K562 (cell line): ENCODE data around the gene OR2B6. TPM values are rescaled to one million over a fixed set of nuclear protein-coding genes. Genes with fewer than 3 reads are reported as not detected.
"Not testable (repeated sequence)": the region's sequence is repeated elsewhere in the genome, so short reads cannot be mapped to it uniquely, and the experiment has no call there.

Source experiments
- ATAC-seq: fragments of 200-7000 bp; cut with Tn5 transposase; 3 replicates; pipeline ENCODE4 v1.9.1; 2020; ENCODE audit warnings: moderate library complexity
- BruUV-seq: library from RNA; stranded (reverse); fragments of 400-500 nt; replicated peaks from 2 replicates; lab custom pipeline; 2021; lab: Mats Ljungman, UMichigan
- CTCF ChIA-PET: fragments of 300-600 bp; formaldehyde crosslinking; extraction: SDS; loops from one replicate; lab custom pipeline; 2021; ENCODE audit warnings: low intra/inter-chr PET ratio; lab: Yijun Ruan, JAX
- POLR2A ChIA-PET: fragments of 300-600, 350-650 bp; sonication (Branson Sonifier 250); formaldehyde crosslinking; extraction: SDS; loops from one replicate; lab custom pipeline; 2021; ENCODE audit warnings: antibody characterized with exemption, inconsistent platforms; lab: Yijun Ruan, JAX
- DNase-seq, 4 experiments: peaks; one replicate each; pipeline versions ENCODE4 v3.0.0 to v3.0.0-alpha.2; 2011 to 2018; ENCODE audit warnings: low spot score in 3 of 4, mixed read lengths in 3 of 4; ENCODE audit errors: extremely low read depth in 1 of 4
- FAIRE-seq: peaks from 2 replicates; lab custom pipeline; 2011; peaks lifted over from hg19 to GRCh38; lab: Jason Lieb, UNC
- H2AFZ ChIP-seq: 2 replicates; pipeline ENCODE4 v1.6.0; 2011; ENCODE audit warnings: low read depth, low read length, control low read depth, inconsistent platforms
- H3K27ac ChIP-seq: fragments of 200-600 bp; 3 replicates; pipeline ENCODE4 v1.8.0; 2011; ENCODE audit warnings: low read depth, mild to moderate bottlenecking, control low read depth, inconsistent platforms, low read length, moderate library complexity, mixed read lengths; ENCODE audit errors: extremely low read depth
- H3K27me3 ChIP-seq, 2 experiments: fragments of 300-600 bp in 1 of 2; 2 replicates in 1 of 2; 3 replicates in 1 of 2; pipeline versions ENCODE4 v1.6.0 to v1.8.0; 2011; ENCODE audit warnings: inconsistent platforms in 2 of 2, low read length in 2 of 2, mild to moderate bottlenecking in 1 of 2, mixed read lengths in 1 of 2, moderate library complexity in 1 of 2; ENCODE audit not compliant: control insufficient read depth in 2 of 2, insufficient read depth in 2 of 2
- H3K36me3 ChIP-seq: fragments of 300-600 bp; 3 replicates; pipeline ENCODE4 v1.8.0; 2011; ENCODE audit warnings: mild to moderate bottlenecking, low read length, inconsistent platforms; ENCODE audit not compliant: control insufficient read depth, insufficient read depth
- H3K4me1 ChIP-seq, 2 experiments: fragments of 200-600 bp in 1 of 2; replicated peaks in 1 of 2; 2 replicates in 1 of 2; 3 replicates in 1 of 2; pipeline versions ENCODE4 v1.5.1 to v1.8.0; 2011; ENCODE audit warnings: inconsistent platforms in 2 of 2, low read length in 2 of 2, mild to moderate bottlenecking in 1 of 2, mixed read lengths in 1 of 2, moderate library complexity in 1 of 2; ENCODE audit not compliant: control insufficient read depth in 2 of 2, insufficient read depth in 2 of 2
- H3K4me2 ChIP-seq: 2 replicates; pipeline ENCODE4 v1.6.1; 2011; ENCODE audit warnings: low read length, control low read depth, inconsistent platforms, mixed read lengths; ENCODE audit not compliant: insufficient read depth
- H3K4me3 ChIP-seq: fragments of 200-600 bp; sonication (generic), shearing (Covaris generic); 2 replicates; pipeline ENCODE4 v1.5.1; 2016; ENCODE audit warnings: control low read depth, inconsistent platforms
- H3K79me2 ChIP-seq: fragments of 200-600 bp; 3 replicates; pipeline ENCODE4 v1.8.0; 2011; ENCODE audit warnings: low read length, inconsistent platforms; ENCODE audit not compliant: control insufficient read depth, insufficient read depth
- H3K9ac ChIP-seq, 2 experiments: 2 replicates each; pipeline versions ENCODE4 v1.6.0 to v1.6.1; 2011; ENCODE audit warnings: low read depth in 2 of 2, low read length in 2 of 2, control low read depth in 1 of 2, inconsistent platforms in 1 of 2, mild to moderate bottlenecking in 1 of 2, mixed read lengths in 1 of 2; ENCODE audit not compliant: insufficient read depth in 1 of 2
- H3K9me1 ChIP-seq: one replicate; pipeline ENCODE4 v1.6.0; 2011; ENCODE audit warnings: inconsistent platforms, mild to moderate bottlenecking, low read length, moderate library complexity; ENCODE audit not compliant: control insufficient read depth, insufficient read depth
- H3K9me3 ChIP-seq: replicated peaks from 2 replicates; pipeline ENCODE4 v1.5.1; 2011; ENCODE audit warnings: low read depth, low read length, inconsistent platforms; ENCODE audit not compliant: control insufficient read depth, insufficient read depth
- H4K20me1 ChIP-seq: replicated peaks from 2 replicates; pipeline ENCODE4 v1.6.1; 2011; ENCODE audit warnings: low read length, inconsistent platforms, mixed read lengths; ENCODE audit not compliant: control insufficient read depth, insufficient read depth
- CBFA2T3 ChIP-seq: fragments of 450-650 bp; IDR thresholded peaks from 2 replicates; pipeline ENCODE4 v1.6.1; 2017
- POLR3G ChIP-seq: IDR thresholded peaks from 2 replicates; pipeline ENCODE4 v1.6.1; 2011; ENCODE audit not compliant: insufficient read length, insufficient replicate concordance; ENCODE audit errors: extremely low read depth
- ZNF12 ChIP-seq: sonication (generic); formaldehyde crosslinking; IDR thresholded peaks from 2 replicates; pipeline ENCODE4 v1.4.0; 2020; ENCODE audit warnings: mild to moderate bottlenecking, missing genetic modification reagents
- ZNF431 ChIP-seq: sonication (generic); formaldehyde crosslinking; IDR thresholded peaks from 2 replicates; pipeline ENCODE4 v1.8.0; 2022; ENCODE audit warnings: mild to moderate bottlenecking, missing genetic modification reagents
- WGBS: fragments of 100-300 bp; shearing (Covaris generic); methylation state at CpG from one replicate; pipeline ENCODE4 v1.1.6; 2016; ENCODE audit warnings: low coverage, mixed read lengths; ENCODE audit not compliant: insufficient coverage; ENCODE audit errors: missing lambda C conversion rate; 5-methylcytosine and 5-hydroxymethylcytosine counted together
- in situ Hi-C: fragments of 300-500 bp; cut with MboI; formaldehyde crosslinking; loops from 4 replicates; pipeline ENCODE4 v1.15.0; 2018; ENCODE audit warnings: inconsistent platforms, mixed read lengths
- intact Hi-C: fragments of 100-400 bp; cut with micrococcal nuclease; formaldehyde crosslinking; loops from 2 replicates; pipeline ENCODE4 v1.14.2; 2022
- polyA plus RNA-seq, 8 experiments: library from polyadenylated mRNA; depleted of rRNA in 4 of 8; stranded (reverse) in 5 of 8; unstranded in 3 of 8; fragments of >200 nt; fragmentation: Nextera tagmentation in 2 of 8; fragmentation: Illumina TruSeq in 1 of 8; extraction: Ambion mirVana in 2 of 8; extraction: Trizol in 1 of 8; gene quantifications; 2 replicates each; pipeline versions ENCODE4 v1.2.1 to v1.2.3, GENCODE V29; 2011 to 2014; ENCODE audit warnings: inconsistent platforms in 1 of 8, missing spikeins in 1 of 8
- total RNA-seq, 7 experiments: library from RNA; depleted of rRNA in 6 of 7; stranded (reverse); fragments of >200 nt in 6 of 7; fragmentation: Illumina TruSeq in 2 of 7; extraction: Trizol in 2 of 7; gene quantifications; 2 replicates each; pipeline versions ENCODE4 v1.2.1 to v1.2.3, GENCODE V29; 2011 to 2021; ENCODE audit warnings: low replicate concordance in 1 of 7
- TF ChIP-seq, protein P1 (sequence below): fragments of 450-650 bp; IDR thresholded peaks from 2 replicates; pipeline ENCODE4 v1.6.1; 2016; ENCODE audit warnings: mild to moderate bottlenecking

The OR2B6 gene
- total and polyA plus RNA-seq, 9 of the 15 experiments (the other 6 are each of a cell fraction or from before 2014, with no cell fraction given): 1.9 to 18.7 (median 4.4) TPM

GRCh38 chr6:27924179-27924578 lies 32.9 kb upstream of the OR2B6 start (continued):
- TF ChIP-seq POLR3G (no peak), ZNF12 (CRISPR knock-in tag) (no peak)

- peak; percentile 96 for TF ChIP-seq ZNF431 (CRISPR knock-in tag)
- TF ChIP-seq CBFA2T3: peak; percentile 20; the same call in 1 of the 2 replicates
Measured at GRCh38 chr6:27928041-27928440, 29.0 kb upstream of the OR2B6 start.

DNA sequence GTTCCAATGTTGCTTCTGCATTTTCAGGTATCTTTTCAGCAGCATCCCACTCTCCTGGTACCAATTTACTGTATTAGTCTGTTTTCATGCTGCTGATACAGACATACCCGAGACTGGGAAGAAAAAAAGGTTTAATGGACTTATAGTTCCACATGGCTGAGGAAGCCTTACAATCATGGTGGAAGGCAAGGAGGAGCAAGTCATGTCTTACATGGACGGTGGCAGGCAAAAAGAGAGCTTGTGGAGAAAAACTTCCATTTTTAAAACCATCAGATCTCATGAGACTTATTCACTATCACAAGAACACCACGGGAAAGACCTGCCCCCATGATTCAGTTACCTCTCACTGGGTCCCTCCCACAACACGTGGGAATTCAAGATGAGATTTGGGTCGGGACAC lies 27.1 kb upstream of the OR2B6 start:
- ATAC-seq, H3K27ac ChIP-seq, BruUV-seq, in situ Hi-C loops, H3K27me3 ChIP-seq, FAIRE-seq, H3K9me3 ChIP-seq, H4K20me1 ChIP-seq: not testable (repeated sequence)
- peaks cover 37% of the 10 kb centered on the region; the same call in 2 of the 3 replicates for H3K36me3 ChIP-seq
- TF ChIP-seq ZNF431 (CRISPR knock-in tag): peak; percentile 98
- TF ChIP-seq, protein P1, sequence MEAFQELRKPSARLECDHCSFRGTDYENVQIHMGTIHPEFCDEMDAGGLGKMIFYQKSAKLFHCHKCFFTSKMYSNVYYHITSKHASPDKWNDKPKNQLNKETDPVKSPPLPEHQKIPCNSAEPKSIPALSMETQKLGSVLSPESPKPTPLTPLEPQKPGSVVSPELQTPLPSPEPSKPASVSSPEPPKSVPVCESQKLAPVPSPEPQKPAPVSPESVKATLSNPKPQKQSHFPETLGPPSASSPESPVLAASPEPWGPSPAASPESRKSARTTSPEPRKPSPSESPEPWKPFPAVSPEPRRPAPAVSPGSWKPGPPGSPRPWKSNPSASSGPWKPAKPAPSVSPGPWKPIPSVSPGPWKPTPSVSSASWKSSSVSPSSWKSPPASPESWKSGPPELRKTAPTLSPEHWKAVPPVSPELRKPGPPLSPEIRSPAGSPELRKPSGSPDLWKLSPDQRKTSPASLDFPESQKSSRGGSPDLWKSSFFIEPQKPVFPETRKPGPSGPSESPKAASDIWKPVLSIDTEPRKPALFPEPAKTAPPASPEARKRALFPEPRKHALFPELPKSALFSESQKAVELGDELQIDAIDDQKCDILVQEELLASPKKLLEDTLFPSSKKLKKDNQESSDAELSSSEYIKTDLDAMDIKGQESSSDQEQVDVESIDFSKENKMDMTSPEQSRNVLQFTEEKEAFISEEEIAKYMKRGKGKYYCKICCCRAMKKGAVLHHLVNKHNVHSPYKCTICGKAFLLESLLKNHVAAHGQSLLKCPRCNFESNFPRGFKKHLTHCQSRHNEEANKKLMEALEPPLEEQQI: 0 out of 2 replicates have a peak, but pooled peaks have one; percentile 24
- TF ChIP-seq, all 486 proteins: peak for 2; not testable (repeated sequence) for 484
- DNase-seq, H3K4me3 ChIP-seq, H3K9me1 ChIP-seq, intact Hi-C loops, H3K9ac ChIP-seq, POLR2A ChIA-PET, CTCF ChIA-PET, H2AFZ ChIP-seq, H3K4me1 ChIP-seq, H3K4me2 ChIP-seq: not testable (repeated sequence)
- peaks cover 47% of the 10 kb centered on the region for H3K79me2 ChIP-seq
- WGBS: 50% methylated on average over 5 of the region's 5 CpGs

More at GRCh38 chr6:27928041-27928440, 29.0 kb upstream of the OR2B6 start:
- H3K4me3 ChIP-seq, ATAC-seq, CTCF ChIA-PET, H3K9me3 ChIP-seq, H3K9me1 ChIP-seq, DNase-seq, H3K4me1 ChIP-seq, BruUV-seq, H3K27ac ChIP-seq, H3K9ac ChIP-seq, H3K27me3 ChIP-seq, H2AFZ ChIP-seq, FAIRE-seq, in situ Hi-C loops, POLR2A ChIA-PET, intact Hi-C loops, H3K4me2 ChIP-seq, H4K20me1 ChIP-seq: not testable (repeated sequence)
- peaks cover 52% of the 10 kb centered on the region for H3K79me2 ChIP-seq
- H3K36me3 ChIP-seq: peaks cover 41% of the 10 kb centered on the region
- WGBS: 94% methylated on average over 2 of the region's 2 CpGs
